Measurements from ENCODE around the gene MEG3.

The MEG3 gene

DNA sequence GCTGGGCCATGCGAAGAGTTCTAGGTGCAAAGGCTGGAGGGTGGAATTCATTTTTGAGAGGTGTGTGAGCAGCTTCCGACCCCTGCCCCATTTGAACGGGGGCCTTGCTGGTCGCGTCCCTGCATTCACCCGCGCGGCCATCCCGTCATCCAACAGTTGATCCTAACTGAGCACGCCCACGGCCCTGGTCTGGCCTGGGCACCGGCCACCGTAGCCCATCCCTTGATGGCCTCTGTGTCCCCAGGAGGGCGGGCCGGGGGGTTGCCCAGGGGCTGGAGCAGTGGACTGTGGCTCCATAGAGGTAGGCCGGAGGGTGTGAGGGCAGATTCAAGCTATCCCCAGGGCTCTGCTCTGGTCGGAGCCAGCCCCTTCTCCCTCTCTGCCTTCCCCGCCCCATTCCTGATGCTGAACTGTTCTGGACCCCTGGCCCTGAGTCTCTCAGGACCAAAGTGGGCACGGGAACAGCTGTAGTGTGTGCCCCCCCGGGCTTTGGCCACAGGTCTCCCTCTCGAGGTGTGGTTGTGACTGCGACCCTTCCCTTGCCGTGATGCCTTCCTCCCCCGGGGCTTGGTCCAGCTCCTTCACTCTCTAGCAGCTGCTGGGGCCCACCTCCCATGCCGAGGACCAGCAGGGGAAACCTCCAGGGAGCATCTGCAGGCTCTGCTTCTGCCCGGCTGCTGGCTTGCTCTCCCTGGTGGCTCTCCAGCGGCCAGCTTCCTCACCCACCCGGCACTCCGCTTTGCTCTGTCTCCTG lies 9.1 kb downstream of the MEG3 start:
- no peak for DNase-seq

DNA sequence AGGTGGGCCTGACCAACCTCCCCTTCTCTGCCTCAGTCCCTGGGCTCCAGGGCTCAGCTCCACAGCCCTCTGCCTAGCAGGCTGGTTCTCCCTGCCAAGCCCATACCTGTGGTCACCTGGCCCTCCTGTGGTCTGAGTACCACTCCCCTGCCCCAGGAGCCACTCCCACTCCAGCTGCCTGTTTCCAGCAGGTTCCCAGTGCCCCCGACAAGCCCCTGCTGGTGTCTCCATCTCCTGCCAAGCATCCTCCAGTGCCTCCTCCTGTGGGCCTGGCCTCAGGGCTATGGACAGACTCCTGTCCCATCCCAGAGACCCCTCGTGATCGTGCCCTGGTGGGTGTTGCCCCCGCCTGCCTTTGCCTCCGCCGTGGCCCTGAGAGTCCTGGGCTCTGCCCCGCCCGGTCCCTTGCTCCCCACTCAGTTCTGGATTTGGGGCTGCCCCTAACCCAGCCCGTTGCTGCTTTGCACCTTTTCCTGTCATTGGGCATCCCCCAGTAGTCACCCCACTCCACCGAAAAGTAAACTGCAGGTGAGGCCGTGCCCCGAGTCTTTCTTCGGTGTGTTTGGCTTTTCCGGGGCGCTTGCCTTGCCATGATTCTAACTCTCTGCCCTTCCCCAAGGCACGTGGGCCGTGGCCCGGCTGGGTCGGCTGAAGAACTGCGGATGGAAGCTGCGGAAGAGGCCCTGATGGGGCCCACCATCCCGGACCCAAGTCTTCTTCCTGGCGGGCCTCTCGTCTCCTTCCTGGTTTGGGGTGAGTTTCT lies 9.8 kb downstream of the MEG3 start:
- DNase-seq = no peak

DNA sequence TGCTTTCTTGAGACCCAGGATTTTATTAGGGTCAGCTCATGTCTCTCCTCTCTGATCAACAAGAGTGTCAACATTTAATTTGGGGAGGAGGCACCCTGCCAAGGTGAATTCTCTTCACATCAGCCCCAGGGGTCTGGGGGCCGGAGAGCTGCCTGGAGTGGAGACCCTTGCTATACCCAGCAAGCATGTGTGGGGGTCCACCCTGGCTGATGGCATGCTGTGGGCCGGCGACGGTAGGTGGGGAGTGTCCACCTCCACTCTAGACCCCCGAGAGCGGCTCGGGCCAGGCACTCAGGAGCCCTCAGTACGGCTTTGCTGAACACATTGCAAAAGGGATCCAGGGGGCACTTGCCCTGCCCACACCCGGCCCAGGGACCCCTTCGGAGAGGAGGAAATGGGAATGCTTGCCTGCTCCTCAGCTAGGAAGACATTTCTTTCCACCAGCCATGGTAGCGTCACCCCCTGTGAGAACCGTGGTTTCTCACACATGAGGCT lies 10.4 kb downstream of the MEG3 start:
- no peak for DNase-seq

DNA sequence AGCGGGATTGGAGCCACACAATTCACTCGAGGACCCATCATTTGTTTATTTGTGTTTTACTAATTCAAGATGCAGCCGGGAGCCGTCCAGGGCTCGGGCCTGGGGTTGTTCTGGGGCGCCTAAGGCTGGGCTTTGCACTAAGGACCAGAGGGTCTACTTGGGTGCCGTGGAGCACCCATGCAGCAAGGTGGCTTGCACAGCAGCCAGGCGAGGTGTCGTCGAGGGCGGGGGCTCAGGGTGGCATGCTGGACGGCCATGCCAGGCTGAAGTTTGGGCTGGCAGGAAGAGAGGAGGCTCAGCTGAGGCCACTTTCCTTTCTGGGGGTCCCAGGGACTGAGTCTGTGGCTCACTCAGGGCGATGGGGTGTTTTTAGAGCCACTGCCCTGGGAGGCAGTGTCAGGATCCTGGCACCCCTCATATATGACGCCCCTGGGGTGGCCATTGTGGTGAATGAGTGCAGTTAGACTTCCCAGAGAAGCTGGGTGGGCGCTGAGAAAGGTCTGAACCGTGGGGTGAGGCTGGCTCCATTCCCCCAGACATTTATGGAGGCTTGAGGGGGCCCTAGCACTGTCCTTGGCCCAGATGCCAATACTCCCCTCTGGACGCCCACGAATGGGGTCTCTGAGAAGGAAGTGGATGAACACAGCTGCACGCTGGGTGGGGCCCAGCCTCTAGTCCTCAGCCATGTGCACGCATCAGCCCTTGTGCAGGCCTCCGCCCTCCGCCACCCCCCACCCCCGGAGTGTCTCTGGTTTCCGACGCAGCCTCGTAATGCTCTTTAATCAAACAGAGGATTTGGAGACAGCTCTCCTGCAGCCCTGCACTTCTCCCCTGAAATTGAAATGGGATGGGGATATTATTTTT lies 11.3 kb downstream of the MEG3 start:
- no peak for DNase-seq

DNA sequence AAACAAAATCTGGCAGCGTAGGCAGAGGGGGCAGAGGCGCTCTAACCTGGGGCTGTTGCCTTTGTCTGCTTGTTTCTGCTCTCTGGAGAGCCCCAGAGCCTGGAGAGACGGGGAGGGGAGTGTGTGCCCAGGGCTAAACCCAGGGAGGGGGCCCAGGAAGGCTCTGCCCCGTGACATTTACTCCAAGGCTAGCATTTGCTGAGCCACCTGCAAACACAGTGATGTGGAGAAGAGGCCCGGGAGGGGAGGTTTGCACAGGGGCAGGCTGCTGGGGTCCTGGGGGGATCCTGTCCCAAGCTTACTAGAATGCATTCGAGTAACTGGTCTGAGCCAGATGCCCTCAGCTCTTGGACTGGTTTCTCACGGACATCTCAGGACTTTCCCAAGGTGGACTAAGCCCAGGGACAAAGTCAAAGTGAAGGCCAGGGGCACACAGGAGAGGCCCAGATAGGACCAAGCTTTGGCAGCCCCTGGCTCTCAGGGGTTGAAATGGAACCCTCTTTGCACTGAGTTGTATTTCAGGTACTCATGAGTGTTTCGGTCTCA lies 12.0 kb downstream of the MEG3 start:
- DNase-seq = no peak

DNA sequence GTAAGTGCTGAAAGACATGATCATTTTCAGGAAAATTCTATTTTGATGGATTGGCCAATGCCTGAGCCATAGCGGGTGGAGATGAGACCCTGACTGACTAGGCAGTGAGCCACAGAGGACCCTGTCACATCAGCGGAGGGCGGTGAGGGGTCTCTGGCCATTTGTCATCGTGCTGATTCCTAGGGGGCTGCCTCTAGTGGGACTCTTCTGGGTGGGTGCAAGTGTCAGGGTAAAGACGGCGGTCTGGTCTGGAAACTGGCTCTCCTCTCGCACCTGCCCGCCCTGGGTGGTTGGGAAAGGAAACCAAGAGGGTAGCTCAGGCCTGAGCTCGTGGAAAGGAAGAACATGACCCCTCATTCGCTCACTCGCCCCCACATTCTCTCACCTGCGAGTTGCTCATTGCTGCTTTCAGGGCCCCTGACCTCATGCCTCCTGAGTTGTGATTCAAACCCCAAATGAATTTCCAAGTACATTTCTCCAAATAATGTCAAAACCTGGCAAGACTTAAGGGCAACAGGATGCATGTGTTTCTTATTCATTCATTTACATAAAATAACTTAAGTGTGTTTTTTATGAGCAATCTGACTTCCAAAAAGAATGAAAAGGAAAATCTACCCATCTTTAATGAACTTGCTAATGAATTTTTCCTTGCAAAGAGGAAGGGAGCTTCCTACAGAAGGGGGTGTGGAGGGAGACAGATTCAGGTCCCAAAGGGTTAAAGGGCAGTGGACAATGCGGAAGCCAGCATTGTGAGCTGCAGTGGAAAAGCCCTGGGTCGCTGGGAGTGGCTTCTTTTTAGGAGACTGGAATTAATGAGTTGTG lies 12.8 kb downstream of the MEG3 start:
- DNase-seq = no peak

DNA sequence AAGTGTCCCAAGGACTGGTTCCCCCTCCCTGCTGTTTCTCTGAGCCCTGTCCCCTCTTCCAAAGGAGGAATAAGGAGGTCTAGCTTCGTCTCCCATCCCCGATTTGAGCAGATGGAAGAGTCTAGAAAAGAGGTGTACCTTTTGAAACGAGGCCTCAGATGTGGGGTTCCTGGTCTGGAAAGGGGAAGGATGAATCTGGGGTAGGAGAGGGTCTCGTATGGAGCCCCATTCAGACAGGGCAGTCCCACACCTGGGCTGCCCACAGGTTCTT lies 13.3 kb downstream of the MEG3 start:
- no peak for DNase-seq

DNA sequence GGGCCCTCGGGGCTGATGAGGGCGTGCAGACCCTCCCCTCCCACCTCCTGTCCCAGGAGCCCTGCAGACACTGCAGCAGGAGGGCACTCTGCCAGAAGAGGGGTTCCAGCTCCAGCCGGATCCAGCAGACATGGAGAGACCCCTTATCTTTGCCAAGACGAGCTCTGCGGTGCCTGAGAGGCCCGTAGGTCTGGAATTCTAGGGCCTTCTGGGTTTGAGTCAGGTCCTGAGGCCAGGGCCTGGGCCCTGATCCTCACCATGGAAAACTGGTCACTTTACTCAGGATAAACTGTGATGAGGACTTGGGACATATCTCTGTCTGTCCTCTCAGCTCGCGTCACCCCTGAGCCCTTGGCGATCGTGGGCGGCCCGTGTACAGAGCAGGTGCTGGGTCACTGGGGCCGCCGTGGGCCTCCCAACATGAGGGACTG lies 13.8 kb downstream of the MEG3 start:
- no peak for DNase-seq

DNA sequence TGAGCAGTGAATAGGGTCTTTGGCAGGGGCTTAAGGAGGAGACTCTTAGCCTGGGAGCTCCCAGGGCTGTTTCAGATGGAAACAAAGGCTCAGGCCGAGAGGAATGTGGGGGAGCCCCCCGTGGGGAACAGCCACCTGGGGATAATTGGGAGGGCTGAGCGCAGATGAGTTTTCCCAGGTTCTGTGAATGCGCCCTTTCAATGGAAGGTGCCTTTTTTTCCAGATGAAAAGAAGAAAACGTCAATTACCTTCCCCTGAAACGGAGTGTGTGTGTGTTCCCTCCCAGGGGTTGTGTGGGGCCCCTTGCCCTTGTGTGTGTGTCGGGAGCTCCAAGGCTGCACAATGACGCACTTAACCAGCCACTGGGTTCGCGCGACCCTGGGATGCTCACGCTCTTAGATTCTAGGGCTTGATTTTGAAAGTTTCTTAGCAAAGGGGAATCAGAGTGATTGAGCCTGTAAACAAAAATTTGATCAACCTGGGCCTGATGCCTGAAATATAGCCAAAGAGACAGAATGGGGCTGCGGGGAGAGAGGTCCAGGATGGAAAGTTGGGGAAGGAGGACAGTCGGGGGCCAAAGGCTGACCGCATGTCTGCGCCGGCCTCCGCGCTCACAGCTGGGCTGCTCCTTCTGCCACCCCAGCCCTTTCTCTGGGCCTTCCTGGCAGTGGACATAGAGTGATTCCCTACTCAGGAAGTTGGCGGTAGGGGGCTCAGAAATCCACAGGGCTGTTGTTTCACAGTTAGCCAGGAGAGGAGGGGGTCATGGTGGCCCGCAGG lies 14.6 kb downstream of the MEG3 start:
- no peak for DNase-seq

DNA sequence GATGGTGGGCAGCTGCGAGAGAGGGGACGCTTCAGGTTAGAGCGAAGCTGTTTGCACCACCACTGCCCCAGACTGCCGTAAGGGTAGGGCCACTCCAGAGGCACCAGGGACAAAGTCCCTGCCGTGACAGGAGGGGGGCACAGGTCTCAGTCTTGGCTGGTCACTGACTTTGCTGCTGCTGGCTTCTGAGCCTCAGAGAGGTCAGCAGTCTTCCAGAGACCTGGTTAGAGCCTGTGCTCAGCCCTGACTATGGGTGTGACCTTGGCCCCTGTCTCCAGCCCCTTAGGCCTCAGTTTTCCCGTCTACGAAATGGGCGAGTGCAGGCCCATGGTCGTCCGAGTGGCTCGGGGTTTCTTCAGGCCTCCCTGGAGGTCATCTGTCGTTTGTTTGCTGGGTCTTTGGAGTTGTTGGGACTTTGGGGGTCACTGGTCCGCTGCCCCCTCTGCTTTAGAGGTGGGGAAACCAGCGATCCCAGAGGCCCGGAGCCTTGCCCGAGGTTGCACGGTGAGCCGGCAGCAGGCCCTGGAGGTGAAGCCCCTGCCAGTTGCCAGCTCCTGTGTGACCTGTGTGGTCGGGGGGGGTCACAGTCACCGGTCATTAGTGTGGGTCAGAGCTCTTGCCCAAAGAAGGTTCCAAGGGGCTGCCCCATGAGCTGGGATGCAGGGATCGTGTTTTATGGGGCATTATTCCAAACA lies 15.3 kb downstream of the MEG3 start:
- no peak for DNase-seq

DNA sequence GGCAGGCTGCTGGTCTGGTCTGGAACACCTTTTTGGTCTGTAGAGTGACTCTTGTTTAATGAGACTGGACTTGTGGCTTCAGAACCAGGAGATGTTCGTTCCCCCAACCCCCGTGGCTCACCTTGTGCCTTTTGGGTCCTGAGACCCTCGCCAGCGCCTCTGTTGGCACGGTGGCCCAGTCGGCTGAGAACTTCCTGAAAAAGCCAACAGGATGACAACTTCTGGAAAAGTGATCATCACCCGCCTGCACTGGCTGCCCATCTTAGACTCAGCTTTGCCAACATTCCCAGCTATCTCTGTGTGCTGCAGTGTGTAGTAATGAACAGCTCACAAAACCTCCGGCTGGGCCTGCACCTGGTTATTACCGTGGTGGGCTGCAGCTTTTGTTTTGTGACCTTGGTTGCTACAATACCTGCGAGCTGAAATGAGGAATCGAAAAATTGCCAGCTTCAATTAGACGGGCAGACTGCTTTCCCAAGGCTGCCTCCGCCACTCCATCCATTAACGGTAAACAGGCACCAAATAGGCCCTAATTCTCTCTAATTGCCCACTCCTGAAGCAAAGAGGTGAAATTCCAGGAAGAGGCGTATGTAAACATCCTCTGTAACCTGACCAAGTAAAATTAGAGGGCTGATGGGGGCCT lies 16.0 kb downstream of the MEG3 start:
- no peak for DNase-seq

DNA sequence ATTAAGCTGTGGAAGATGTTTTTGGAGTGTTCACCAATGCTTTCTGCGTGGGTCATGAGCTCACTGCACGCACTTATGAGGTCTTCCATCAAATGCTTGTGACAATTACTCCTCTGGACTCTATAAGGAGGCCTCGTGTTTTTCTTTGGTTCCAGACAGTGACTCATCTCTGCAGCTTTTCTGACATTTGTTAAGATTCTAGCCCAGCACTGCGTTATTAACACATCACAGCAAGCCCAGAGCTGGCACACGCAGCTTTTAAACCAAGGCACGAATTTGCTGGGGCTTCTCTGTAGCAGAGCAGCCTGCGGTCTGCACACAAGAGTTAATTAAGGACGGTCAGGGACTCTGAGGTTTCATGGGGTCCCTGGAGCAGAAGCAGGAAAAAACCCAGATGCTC lies 16.9 kb downstream of the MEG3 start:
- DNase-seq = no peak

DNA sequence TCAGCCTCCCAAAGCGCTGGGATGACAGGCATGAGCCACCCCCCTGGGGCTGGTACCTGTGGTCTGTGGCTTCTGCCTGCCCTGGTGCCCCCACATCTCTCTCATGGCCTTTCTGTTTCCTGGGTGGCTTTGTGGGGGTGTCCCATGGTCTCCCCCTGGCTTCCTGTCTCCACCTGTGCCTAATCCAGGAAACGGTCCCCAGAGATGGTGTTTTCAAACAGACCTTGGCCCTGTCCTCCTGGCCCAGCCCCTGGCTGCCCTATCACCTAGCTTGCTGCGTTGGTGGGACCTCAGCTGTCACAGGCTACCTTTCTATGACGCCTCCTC lies 18.1 kb downstream of the MEG3 start:
- no peak for DNase-seq

DNA sequence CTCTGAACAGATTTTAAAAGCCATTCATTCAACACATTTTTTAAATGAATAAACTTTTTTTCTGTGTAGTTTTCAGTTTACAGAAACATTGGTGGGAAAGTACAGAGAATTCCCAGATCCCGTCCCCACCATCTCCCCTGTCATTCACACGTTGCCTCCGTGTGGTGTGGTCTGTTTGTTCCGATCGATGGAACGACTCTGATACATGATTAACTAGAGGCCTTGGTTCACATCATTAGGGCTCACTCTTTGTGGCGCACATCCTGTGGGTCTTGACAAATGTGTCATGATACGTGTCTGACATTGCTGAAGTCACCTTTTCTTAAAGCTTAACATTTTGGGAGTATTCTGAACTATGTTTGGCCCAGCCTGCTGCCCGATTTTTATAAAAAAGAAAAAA lies 18.5 kb downstream of the MEG3 start:
- no peak for DNase-seq

DNA sequence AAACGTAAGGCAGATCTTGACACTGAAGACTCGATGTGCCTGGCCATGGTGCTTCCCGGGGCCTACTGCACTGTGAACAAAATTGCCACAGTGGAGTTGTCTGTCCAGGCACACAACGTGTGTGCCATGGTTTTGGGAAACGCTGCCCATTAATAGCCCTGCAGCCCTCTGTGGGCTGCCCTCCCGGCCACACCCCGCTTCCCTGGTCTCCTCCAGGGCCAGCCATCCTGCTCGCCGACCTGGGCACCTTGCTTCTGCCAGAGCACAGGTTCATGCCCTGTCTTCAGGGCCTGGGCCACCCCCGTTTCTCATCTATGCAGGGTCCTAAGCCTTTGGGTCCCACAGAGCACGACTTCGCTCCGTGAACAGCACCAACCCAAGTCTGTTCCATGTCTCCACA lies 18.9 kb downstream of the MEG3 start:
- DNase-seq = no peak

DNA sequence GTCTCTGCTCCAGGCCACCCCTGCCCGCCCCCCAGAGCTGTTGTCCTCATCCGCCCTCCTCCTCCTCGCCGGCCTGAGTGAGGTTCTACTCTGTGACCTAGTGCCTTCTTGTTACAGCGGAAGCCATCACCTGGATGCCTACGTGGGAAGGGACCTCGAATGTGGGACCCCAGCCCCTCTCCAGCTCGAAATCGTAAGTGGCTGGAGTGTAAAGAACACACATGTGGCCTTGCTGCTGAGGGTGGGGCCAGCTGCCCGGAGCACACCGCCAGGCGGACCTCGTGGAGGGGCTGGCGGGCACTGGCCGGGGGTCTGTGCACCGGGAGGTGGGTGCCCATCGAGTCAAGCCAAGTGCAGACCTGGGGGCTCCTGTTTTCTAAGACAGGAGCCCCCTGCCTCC lies 19.4 kb downstream of the MEG3 start:
- DNase-seq = no peak

DNA sequence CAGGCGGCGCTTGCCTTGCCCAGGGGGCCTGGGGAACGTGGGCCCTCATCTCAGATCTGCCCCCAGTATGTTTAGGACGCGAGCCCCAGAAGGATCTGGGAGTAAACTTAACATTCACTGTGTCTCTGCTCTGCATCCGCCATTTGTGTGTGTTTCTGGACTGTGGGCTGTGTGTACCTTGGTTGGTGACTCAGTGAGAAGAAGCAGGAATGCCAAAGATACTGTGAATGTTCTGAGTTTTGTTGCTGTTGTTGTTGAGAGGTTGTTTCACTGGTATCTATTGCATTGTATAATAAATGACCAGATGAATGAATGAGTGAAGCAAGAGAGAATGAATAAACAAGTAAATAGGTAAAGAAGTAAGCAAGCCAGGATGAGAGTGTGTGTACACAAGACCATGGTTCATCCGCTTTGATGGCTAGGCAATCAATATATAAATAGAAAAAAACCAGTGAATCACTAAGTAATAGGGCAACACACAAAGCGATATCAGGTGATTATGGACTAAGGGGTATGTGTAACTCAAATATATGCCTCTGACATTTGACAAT lies 20.5 kb downstream of the MEG3 start:
- no peak for DNase-seq

DNA sequence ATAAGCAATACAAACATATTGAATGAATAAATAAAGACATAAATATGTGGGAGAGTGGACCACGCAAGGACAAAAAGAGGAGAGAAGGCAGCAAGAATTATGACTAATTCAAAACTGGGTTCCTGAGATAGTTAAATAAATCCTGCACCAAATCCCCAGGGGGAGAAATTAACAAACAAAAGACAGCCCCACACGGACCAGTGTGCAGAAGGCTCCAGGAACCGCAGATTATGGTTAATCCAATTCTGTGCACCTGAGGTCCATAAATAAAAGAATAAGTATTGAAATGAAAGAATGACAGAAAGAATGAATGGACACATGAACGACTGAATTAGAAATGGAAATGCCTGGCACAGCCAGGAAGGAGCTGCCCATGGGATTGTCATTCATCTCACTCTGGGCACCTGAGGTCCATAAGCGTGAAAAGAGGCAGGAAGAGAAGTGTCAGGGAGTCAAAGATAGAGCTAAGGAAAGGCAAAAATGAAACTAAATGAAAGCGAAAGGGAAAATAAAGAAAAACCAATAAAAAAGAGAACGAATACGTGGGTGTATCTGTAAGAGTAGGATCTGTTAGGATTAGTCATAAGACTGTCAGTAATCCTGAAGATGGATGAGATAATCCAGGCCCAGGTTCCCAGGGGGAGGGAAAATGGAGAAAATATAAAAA lies 23.3 kb downstream of the MEG3 start:
- peak; percentile 80 for DNase-seq

DNA sequence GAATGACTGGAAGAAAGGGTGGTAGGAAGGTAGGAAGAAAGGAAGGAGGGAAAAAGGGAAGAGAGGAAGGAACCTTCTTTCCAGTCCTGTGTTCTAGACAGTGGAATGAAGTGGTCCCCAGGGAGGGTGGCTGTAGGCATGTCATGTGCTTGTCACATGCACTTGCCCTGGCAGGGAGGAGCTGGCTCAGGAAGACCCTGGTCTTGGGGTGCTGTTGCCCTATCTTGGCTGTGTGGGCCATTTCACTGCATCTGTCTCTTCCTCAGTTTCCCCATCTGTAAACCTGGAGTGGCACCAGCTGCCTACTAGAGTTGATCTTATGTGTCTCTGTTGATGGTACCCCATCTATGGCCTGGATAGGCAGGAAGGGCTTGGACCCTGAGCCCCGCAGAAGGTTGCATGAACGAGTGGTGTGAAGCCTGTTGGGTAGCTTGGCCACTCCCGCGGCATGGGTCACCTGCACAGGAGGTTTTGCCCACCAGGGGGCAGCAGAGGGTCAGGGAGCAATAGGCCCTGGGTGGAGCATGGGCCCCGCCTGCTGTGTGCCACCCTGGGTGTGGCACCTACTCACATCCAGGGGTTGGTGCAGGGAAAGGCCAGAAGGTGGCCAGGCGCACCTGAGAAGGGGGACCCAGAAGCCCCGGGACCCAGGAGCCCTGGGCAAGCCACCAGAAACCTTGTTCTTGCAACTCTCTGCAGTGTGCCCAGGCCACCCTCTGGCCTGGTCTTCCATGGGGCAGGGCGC lies 25.1 kb downstream of the MEG3 start:
- peak; percentile 70 for DNase-seq

Data from OCI-M1 (cell line).